ENCODE data around the gene GDPGP1. TPM values are rescaled to one million over a fixed set of nuclear protein-coding genes. Genes with fewer than 3 reads are reported as not detected.
"Not testable (repeated sequence)": the region's sequence is repeated elsewhere in the genome, so short reads cannot be mapped to it uniquely, and the experiment has no call there.

The GDPGP1 gene
- total RNA-seq, 1 donor from 2014 or later, result 2.9 TPM

- Histone ChIP-seq H3K36me3 (ENCODE audit: control insufficient read depth, insufficient read depth, low read length) (no peaks in the 10 kb centered on the region), H3K27me3 (ENCODE audit: control insufficient read depth, insufficient read depth, low read length) (no peaks in the 10 kb centered on the region), H3K4me3 (ENCODE audit: low read depth, low read length) (peak within 1 kb of the TSS; percentile 50)
- peak; percentile 59 for DNase-seq (ENCODE audit: low read depth)
- no peak for FAIRE-seq
- TF ChIP-seq, protein P1, sequence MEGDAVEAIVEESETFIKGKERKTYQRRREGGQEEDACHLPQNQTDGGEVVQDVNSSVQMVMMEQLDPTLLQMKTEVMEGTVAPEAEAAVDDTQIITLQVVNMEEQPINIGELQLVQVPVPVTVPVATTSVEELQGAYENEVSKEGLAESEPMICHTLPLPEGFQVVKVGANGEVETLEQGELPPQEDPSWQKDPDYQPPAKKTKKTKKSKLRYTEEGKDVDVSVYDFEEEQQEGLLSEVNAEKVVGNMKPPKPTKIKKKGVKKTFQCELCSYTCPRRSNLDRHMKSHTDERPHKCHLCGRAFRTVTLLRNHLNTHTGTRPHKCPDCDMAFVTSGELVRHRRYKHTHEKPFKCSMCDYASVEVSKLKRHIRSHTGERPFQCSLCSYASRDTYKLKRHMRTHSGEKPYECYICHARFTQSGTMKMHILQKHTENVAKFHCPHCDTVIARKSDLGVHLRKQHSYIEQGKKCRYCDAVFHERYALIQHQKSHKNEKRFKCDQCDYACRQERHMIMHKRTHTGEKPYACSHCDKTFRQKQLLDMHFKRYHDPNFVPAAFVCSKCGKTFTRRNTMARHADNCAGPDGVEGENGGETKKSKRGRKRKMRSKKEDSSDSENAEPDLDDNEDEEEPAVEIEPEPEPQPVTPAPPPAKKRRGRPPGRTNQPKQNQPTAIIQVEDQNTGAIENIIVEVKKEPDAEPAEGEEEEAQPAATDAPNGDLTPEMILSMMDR (IDR thresholded peaks at IDR 0.05; ENCODE audit: insufficient read depth, low read length, severe bottlenecking), result no peak
Measured at GRCh38 chr15:90249203-90249863, 15.3 kb downstream of the GDPGP1 start, which contains the start of gene TTLL13. Gene TTLL13, plus strand, starts transcription at chr15:90249556. Its CDS starts 1,075 bp downstream, at chr15:90250631.

GRCh38 chr15:90257776-90258175, 23.8 kb downstream of the GDPGP1 start:
- Histone ChIP-seq H3K4me3 (ENCODE audit: low read depth, low read length) (no peak overlapping the region), H3K36me3 (ENCODE audit: control insufficient read depth, insufficient read depth, low read length) (no peaks in the 10 kb centered on the region), H3K27me3 (ENCODE audit: control insufficient read depth, insufficient read depth, low read length) (no peaks in the 10 kb centered on the region)
- DNase-seq (ENCODE audit: low read depth) (no peak), FAIRE-seq (no peak)
- TF ChIP-seq, protein P1 (IDR thresholded peaks at IDR 0.05; ENCODE audit: insufficient read depth, low read length, severe bottlenecking), result no peak

- TF ChIP-seq, protein P1 (IDR thresholded peaks at IDR 0.05; ENCODE audit: insufficient read depth, low read length, severe bottlenecking), result no peak
- Histone ChIP-seq H3K4me3 (ENCODE audit: low read depth, low read length) (no peak overlapping the region), H3K36me3 (ENCODE audit: control insufficient read depth, insufficient read depth, low read length) (no peaks in the 10 kb centered on the region), H3K27me3 (ENCODE audit: control insufficient read depth, insufficient read depth, low read length) (no peaks in the 10 kb centered on the region)
- DNase-seq (ENCODE audit: low read depth) (no peak), FAIRE-seq (no peak)
Measured at GRCh38 chr15:90259524-90259923, 25.5 kb downstream of the GDPGP1 start.

GRCh38 chr15:90260731-90261130, 26.7 kb downstream of the GDPGP1 start:
- DNase-seq (ENCODE audit: low read depth); FAIRE-seq; H3K4me3 ChIP-seq (ENCODE audit: low read depth, low read length); H3K36me3 ChIP-seq (ENCODE audit: control insufficient read depth, insufficient read depth, low read length); H3K27me3 ChIP-seq (ENCODE audit: control insufficient read depth, insufficient read depth, low read length): not testable (repeated sequence)

GRCh38 chr15:90261811-90262210, 27.8 kb downstream of the GDPGP1 start:
- Histone ChIP-seq H3K4me3 (ENCODE audit: low read depth, low read length) (no peak overlapping the region), H3K36me3 (ENCODE audit: control insufficient read depth, insufficient read depth, low read length) (no peaks in the 10 kb centered on the region), H3K27me3 (ENCODE audit: control insufficient read depth, insufficient read depth, low read length) (no peaks in the 10 kb centered on the region)
- DNase-seq (ENCODE audit: low read depth) (peak; percentile 94), FAIRE-seq (no peak)
- TF ChIP-seq, protein P1 (IDR thresholded peaks at IDR 0.05; ENCODE audit: insufficient read depth, low read length, severe bottlenecking), result no peak

DNA sequence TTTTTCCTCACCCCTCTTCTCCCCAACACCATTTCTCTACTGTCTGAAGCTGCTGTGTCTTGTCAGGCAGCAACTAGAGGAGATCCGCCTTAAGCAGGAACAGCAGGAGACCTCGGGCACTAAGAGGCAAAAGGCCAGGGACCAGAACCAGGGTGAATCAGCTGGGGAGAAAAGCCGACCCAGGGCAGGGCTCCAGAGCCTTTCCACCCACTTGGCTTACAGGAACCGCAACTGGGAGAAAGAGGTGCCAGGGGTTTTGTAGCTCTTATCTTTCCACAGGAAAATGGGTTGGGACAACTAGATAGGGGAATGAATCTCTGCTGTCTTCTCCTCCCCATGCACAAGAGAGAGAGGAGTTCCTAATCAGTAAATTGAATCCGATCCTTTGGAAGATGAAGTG, 28.4 kb downstream of the GDPGP1 start:
- DNase-seq (ENCODE audit: low read depth) (no peak), FAIRE-seq (no peak)
- Histone ChIP-seq H3K4me3 (ENCODE audit: low read depth, low read length) (no peak overlapping the region), H3K36me3 (ENCODE audit: control insufficient read depth, insufficient read depth, low read length) (no peaks in the 10 kb centered on the region), H3K27me3 (ENCODE audit: control insufficient read depth, insufficient read depth, low read length) (no peaks in the 10 kb centered on the region)
- TF ChIP-seq, protein P1 (IDR thresholded peaks at IDR 0.05; ENCODE audit: insufficient read depth, low read length, severe bottlenecking), result no peak

Measured in bronchial epithelial cell (primary cell).